Caco-2 (cell line): ENCODE results near the gene ZNF487. TPM values are rescaled to one million over a fixed set of nuclear protein-coding genes. Genes with fewer than 3 reads are reported as not detected.
"Not testable (repeated sequence)": the region's sequence is repeated elsewhere in the genome, so short reads cannot be mapped to it uniquely, and the experiment has no call there.

ENCODE experiments used
- BruUV-seq: library from RNA; stranded (reverse); fragments of 400-500 nt; replicated peaks from 2 replicates; lab custom pipeline; 2021; lab: Mats Ljungman, UMichigan
- CTCF ChIA-PET: fragments of 300-600 bp; sonication (Branson Sonifier 250); formaldehyde crosslinking; loops from one replicate; lab custom pipeline; 2022; ENCODE audit warnings: antibody characterized with exemption; lab: Charles Lee
- POLR2A ChIA-PET: fragments of 300-600 bp; sonication (Branson Sonifier 250); formaldehyde crosslinking; loops from one replicate; lab custom pipeline; 2022; ENCODE audit warnings: antibody characterized with exemption; lab: Charles Lee
- DNase-seq, 2 experiments: peaks; one replicate each; pipeline versions ENCODE4 v3.0.0 to v3.0.0-alpha.2; 2020 to 2022
- H3K27me3 ChIP-seq: replicated peaks from 2 replicates; pipeline ENCODE4 v1.6.0; 2011; ENCODE audit warnings: low read length; ENCODE audit not compliant: control insufficient read depth, insufficient read depth
- H3K36me3 ChIP-seq: 2 replicates; pipeline ENCODE4 v1.5.1; 2011; ENCODE audit warnings: low read length; ENCODE audit not compliant: control insufficient read depth, insufficient read depth
- H3K4me1 ChIP-seq: fragments of 250-450 bp; sonication (Bioruptor Pico); 2 replicates; pipeline ENCODE4 v1.5.1; 2020; ENCODE audit warnings: mild to moderate bottlenecking
- H3K4me3 ChIP-seq: 2 replicates; pipeline ENCODE4 v1.5.1; 2011; ENCODE audit warnings: low read depth, mild to moderate bottlenecking, control low read depth, low read length
- H3K9me3 ChIP-seq: fragments of 250-450 bp; sonication (Bioruptor Pico); 2 replicates; pipeline ENCODE4 v1.5.1; 2020; ENCODE audit warnings: mild to moderate bottlenecking, moderate library complexity
- H3K27ac Mint-ChIP-seq: one replicate; pipeline ENCODE4 v1.8.0; 2022; ENCODE audit warnings: mixed read lengths; ENCODE audit not compliant: unreplicated experiment
- H3K27me3 Mint-ChIP-seq: one replicate; pipeline ENCODE4 v1.8.0; 2022; ENCODE audit warnings: mixed read lengths; ENCODE audit not compliant: insufficient read depth, unreplicated experiment
- H3K36me3 Mint-ChIP-seq: one replicate; pipeline ENCODE4 v1.8.0; 2022; ENCODE audit warnings: mild to moderate bottlenecking, mixed read lengths; ENCODE audit not compliant: insufficient read depth, unreplicated experiment
- H3K4me1 Mint-ChIP-seq: one replicate; pipeline ENCODE4 v1.8.0; 2022; ENCODE audit warnings: low read depth, mixed read lengths; ENCODE audit not compliant: unreplicated experiment
- H3K4me3 Mint-ChIP-seq: one replicate; pipeline ENCODE4 v1.8.0; 2022; ENCODE audit warnings: mild to moderate bottlenecking, moderate library complexity, mixed read lengths; ENCODE audit not compliant: unreplicated experiment
- H3K9me3 Mint-ChIP-seq: one replicate; pipeline ENCODE4 v1.8.0; 2022; ENCODE audit warnings: mixed read lengths; ENCODE audit not compliant: unreplicated experiment
- intact Hi-C: fragments of 100-400 bp; cut with micrococcal nuclease; formaldehyde crosslinking; loops from one replicate; pipeline ENCODE4 v1.10.0; 2022; ENCODE audit not compliant: unreplicated experiment
- total RNA-seq: library from RNA; stranded (reverse); gene quantifications from 2 replicates; pipeline ENCODE4 v1.2.3, GENCODE V29; 2022
- TF ChIP-seq, protein P1 (sequence below), 2 experiments: fragments of 200-600 bp in 1 of 2; IDR thresholded peaks; 1 replicate in 1 of 2; 2 replicates in 1 of 2; pipeline versions ENCODE4 v1.5.1 to v1.8.0; 2011 to 2022; ENCODE audit warnings: antibody characterized with exemption in 1 of 2, control low read depth in 1 of 2, inconsistent platforms in 1 of 2, low read depth in 1 of 2, low read length in 1 of 2, mild to moderate bottlenecking in 1 of 2, moderate library complexity in 1 of 2; ENCODE audit not compliant: insufficient read depth in 1 of 2, severe bottlenecking in 1 of 2, unreplicated experiment in 1 of 2

Gene ZNF487
- total RNA-seq, 1 experiment from 2014 or later, result 6.5 TPM

DNA sequence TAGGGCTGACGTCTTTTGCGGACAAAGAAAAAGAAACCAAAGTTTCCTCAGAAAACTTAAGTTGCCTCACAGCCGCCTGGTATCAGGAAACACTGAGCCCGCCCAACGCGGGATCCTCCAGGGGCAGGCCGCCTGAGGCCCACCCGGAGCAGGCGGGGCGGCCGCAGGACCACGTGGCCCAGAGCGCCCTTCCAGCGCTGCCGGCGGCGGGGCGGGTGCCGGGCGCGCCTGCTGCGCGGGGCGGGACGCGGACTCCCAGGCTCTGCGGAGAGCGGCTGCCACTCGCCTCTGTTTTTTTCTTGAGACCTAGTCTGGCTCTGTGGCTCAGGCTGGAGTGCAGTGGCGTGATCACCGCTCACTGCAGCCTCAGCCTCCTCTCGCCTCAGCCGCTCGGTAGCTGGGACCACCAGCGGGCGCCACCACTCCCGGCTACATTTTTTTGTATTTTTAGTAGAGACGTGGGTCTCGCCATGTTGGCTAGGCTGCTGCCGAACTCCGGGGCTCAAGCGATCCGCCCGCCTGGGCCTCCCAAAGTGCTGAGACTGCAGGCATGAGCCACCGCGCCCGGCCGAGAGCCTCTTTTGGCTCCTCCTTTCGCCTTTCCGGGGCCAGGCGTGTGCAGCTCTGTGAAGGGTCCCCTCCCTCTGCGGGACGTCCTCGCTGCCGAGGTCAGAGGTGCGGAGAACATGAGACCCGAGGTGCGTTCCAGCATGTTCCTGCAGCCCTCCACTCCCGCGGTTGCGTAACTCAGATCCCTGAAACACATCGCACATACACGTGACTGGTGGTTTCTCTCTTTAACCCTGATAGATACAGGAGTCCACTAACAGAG, 16.3 kb upstream of the ZNF487 start:
- H3K4me1 ChIP-seq, result peaks cover 9% of the 10 kb centered on the region; the same call in 1 of the 2 replicates
- CTCF ChIA-PET, result interaction anchor here (0.6 to 1.5 kb wide), 4 partner anchors 11 to 66 kb away, joined by 3 to 8 read pairs (median 5); no protein-coding TSS in a partner anchor
- peak; percentile 97 to 98 for DNase-seq
- TF ChIP-seq, protein P1, sequence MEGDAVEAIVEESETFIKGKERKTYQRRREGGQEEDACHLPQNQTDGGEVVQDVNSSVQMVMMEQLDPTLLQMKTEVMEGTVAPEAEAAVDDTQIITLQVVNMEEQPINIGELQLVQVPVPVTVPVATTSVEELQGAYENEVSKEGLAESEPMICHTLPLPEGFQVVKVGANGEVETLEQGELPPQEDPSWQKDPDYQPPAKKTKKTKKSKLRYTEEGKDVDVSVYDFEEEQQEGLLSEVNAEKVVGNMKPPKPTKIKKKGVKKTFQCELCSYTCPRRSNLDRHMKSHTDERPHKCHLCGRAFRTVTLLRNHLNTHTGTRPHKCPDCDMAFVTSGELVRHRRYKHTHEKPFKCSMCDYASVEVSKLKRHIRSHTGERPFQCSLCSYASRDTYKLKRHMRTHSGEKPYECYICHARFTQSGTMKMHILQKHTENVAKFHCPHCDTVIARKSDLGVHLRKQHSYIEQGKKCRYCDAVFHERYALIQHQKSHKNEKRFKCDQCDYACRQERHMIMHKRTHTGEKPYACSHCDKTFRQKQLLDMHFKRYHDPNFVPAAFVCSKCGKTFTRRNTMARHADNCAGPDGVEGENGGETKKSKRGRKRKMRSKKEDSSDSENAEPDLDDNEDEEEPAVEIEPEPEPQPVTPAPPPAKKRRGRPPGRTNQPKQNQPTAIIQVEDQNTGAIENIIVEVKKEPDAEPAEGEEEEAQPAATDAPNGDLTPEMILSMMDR (IDR thresholded peaks at IDR 0.05; ENCODE audit: insufficient read depth in 1 of 2, low read depth in 1 of 2, low read length in 1 of 2, severe bottlenecking in 1 of 2, unreplicated experiment in 1 of 2), result peak in 1 of 2 experiments; percentile 33
- H3K27me3 ChIP-seq, result no peaks in the 10 kb centered on the region
- peaks cover 21% of the 10 kb centered on the region for H3K36me3 Mint-ChIP-seq
- H3K4me1 Mint-ChIP-seq, result peaks cover 17% of the 10 kb centered on the region
- peak overlapping the region; percentile 96 for H3K4me3 Mint-ChIP-seq
- no peaks in the 10 kb centered on the region for H3K9me3 ChIP-seq
- BruUV-seq, result no TSS peak
- peak overlapping the region; percentile 99 for H3K27ac Mint-ChIP-seq
- intact Hi-C loops, result loop anchor here (1.0 kb wide), 1 partner anchor 16 kb away; no protein-coding TSS in a partner anchor
- POLR2A ChIA-PET, result interaction anchor here (0.6 to 3.0 kb wide), 5 partner anchors 11 to 24 kb away, joined by 5 to 27 read pairs (median 19); partner anchors contain the start of genes HNRNPF and ZNF487
- H3K4me3 ChIP-seq, result peak overlapping the region; percentile 68
- H3K36me3 ChIP-seq, result no peaks in the 10 kb centered on the region
- no peaks in the 10 kb centered on the region for H3K27me3 Mint-ChIP-seq
- no peaks in the 10 kb centered on the region for H3K9me3 Mint-ChIP-seq

DNA sequence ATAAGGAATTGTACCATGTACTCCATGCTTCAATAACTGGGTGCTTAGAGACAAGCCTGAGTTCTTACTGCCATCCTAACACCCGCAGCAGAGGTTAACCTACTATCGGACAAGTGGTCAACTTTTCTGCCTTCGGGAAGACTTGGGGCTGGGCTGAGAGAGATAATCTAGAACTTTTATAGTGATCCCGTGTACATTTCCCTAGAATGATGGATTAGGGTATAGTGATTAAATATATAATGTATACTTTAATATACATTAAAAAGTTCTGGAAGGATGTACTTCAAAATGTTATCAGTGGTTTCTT, 15.8 kb upstream of the ZNF487 start:
- Mint-ChIP-seq H3K4me1 (peaks cover 17% of the 10 kb centered on the region), H3K27ac (peak overlapping the region; percentile 99), H3K36me3 (peaks cover 21% of the 10 kb centered on the region), H3K27me3 (no peaks in the 10 kb centered on the region), H3K4me3 (peak overlapping the region; percentile 96), H3K9me3 (no peaks in the 10 kb centered on the region)
- ChIA-PET CTCF (interaction anchor here (1.2 to 1.5 kb wide), 2 partner anchors 11 to 14 kb away, joined by 6 to 8 read pairs; no protein-coding TSS in a partner anchor), POLR2A (interaction anchor here (0.6 to 3.0 kb wide), 5 partner anchors 11 to 25 kb away, joined by 5 to 27 read pairs (median 19); partner anchors contain the start of genes HNRNPF and ZNF487)
- Histone ChIP-seq H3K4me3 (peak overlapping the region; percentile 68), H3K4me1 (peaks cover 9% of the 10 kb centered on the region; the same call in 1 of the 2 replicates), H3K9me3 (no peaks in the 10 kb centered on the region), H3K36me3 (no peaks in the 10 kb centered on the region), H3K27me3 (no peaks in the 10 kb centered on the region)
- no peak for DNase-seq
- TF ChIP-seq, protein P1 (IDR thresholded peaks at IDR 0.05; ENCODE audit: insufficient read depth in 1 of 2, low read depth in 1 of 2, low read length in 1 of 2, severe bottlenecking in 1 of 2, unreplicated experiment in 1 of 2), result no peak
- intact Hi-C loops, result loop anchor here (1.0 kb wide), 1 partner anchor 15 kb away; no protein-coding TSS in a partner anchor
- no TSS peak for BruUV-seq

DNA sequence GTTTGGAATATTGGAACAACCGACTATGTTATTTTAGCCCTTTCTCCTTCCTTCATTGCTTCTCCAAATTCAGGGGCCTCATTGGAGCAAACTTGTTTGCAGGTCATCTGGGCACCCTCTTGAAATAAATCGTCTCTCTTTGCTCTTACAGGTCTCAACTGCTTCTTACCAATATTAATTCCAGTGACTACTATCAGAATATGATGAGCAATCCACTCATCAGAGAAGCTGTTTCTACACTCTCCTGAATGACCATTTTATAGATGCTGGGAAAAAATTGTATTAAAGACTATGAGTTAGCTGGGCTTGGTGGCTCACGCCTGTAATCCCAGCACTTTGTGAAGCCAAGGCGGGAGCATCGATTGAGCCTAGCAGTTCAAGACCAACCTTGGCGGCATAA, 15.4 kb upstream of the ZNF487 start:
- Mint-ChIP-seq H3K9me3 (no peaks in the 10 kb centered on the region), H3K4me3 (peak overlapping the region; percentile 96), H3K27ac (peak overlapping the region; percentile 99), H3K27me3 (no peaks in the 10 kb centered on the region), H3K36me3 (peaks cover 21% of the 10 kb centered on the region), H3K4me1 (peaks cover 17% of the 10 kb centered on the region)
- BruUV-seq, result TSS peak; percentile 91
- ChIA-PET CTCF (interaction anchor here (0.8 kb wide), 1 partner anchor 129 kb away, joined by 5 read pairs; no protein-coding TSS in a partner anchor), POLR2A (interaction anchor here (2.5 to 3.0 kb wide), 2 partner anchors 12 to 14 kb away, joined by 25 to 27 read pairs; partner anchors contain the start of genes HNRNPF and ZNF487)
- Histone ChIP-seq H3K9me3 (no peaks in the 10 kb centered on the region), H3K27me3 (no peaks in the 10 kb centered on the region), H3K4me1 (peaks cover 9% of the 10 kb centered on the region; the same call in 1 of the 2 replicates), H3K4me3 (peak overlapping the region; percentile 68), H3K36me3 (no peaks in the 10 kb centered on the region)
- TF ChIP-seq, protein P1 (IDR thresholded peaks at IDR 0.05; ENCODE audit: insufficient read depth in 1 of 2, low read depth in 1 of 2, low read length in 1 of 2, severe bottlenecking in 1 of 2, unreplicated experiment in 1 of 2), result no peak
- no peak for DNase-seq
- intact Hi-C loops, result loop anchor here (1.0 kb wide), 1 partner anchor 15 kb away; no protein-coding TSS in a partner anchor

DNA sequence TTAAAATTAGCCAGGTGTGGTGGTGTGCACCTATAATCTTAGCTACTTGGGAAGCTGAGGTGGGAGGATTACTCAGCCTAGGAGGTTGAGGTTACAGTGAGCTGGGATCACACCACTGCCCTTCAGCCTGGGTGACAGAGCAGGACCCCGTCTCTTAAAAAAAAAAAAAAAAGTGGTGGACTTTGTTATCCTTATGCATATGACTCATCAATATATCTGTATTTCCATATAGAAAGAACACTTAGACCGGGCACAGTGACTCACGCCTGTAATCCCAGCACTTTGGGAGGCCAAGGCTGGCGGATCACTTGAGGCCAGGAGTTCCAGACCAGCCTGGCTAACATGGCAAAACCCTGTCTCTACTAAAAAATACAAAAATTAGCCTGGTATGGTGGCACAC, 15.0 kb upstream of the ZNF487 start:
- peak overlapping the region; percentile 68 for H3K4me3 ChIP-seq
- DNase-seq, H3K36me3 ChIP-seq, H3K9me3 ChIP-seq, H3K9me3 Mint-ChIP-seq, H3K4me1 ChIP-seq, BruUV-seq, H3K27me3 ChIP-seq, H3K27me3 Mint-ChIP-seq: not testable (repeated sequence)
- POLR2A ChIA-PET, result interaction anchor here (0.6 to 2.5 kb wide), 2 partner anchors 13 to 14 kb away, joined by 3 to 25 read pairs; partner anchors contain the start of genes HNRNPF and ZNF487
- intact Hi-C loops, result loop anchor here (1.0 kb wide), 1 partner anchor 14 kb away; no protein-coding TSS in a partner anchor
- H3K4me3 Mint-ChIP-seq, result peak overlapping the region; percentile 96
- CTCF ChIA-PET, result interaction anchor here (0.8 kb wide), 1 partner anchor 129 kb away, joined by 5 read pairs; no protein-coding TSS in a partner anchor
- peaks cover 21% of the 10 kb centered on the region for H3K36me3 Mint-ChIP-seq
- peaks cover 17% of the 10 kb centered on the region for H3K4me1 Mint-ChIP-seq
- peak overlapping the region; percentile 99 for H3K27ac Mint-ChIP-seq
